Right lobe of liver (tissue), 4 donors: ENCODE measurements around the gene TNFSF12.
"Not testable (repeated sequence)": the region's sequence is repeated elsewhere in the genome, so short reads cannot be mapped to it uniquely, and the experiment has no call there.

Experiments
- CTCF ChIP-seq, 4 donors: fragments of 200-600 bp in 3 of 4; fragments of 450-650 bp in 1 of 4; IDR thresholded peaks; one replicate each; pipeline versions ENCODE4 v1.5.1 to v1.8.0; 2016 to 2022; ENCODE audit warnings: antibody characterized with exemption in 4 of 4, mild to moderate bottlenecking in 2 of 4
- POLR2A ChIP-seq: fragments of 450-650 bp; IDR thresholded peaks from one replicate; pipeline ENCODE4 v1.6.1; 2017; ENCODE audit warnings: antibody characterized with exemption, mild to moderate bottlenecking
- donor health status: DM: no; HTN: no; CAD: no.
- donor health status: DM: no; HTN: no; CAD: no.
- donor health status: DM: no; HTN: yes; CAD: no.

GRCh38 chr17:7597561-7597960, 48.7 kb downstream of the TNFSF12 start:
- TF ChIP-seq CTCF (IDR thresholded peaks at IDR 0.05); POLR2A: not testable (repeated sequence)
